Prostate gland (tissue), 2 donors: ENCODE results near the gene BEX3. TPM values are rescaled to one million over a fixed set of nuclear protein-coding genes. Genes with fewer than 3 reads are reported as not detected.

ENCODE experiments used
- DNase-seq: peaks from one replicate; pipeline ENCODE4 v3.0.0-alpha.2; 2019; ENCODE audit warnings: low spot score
- H3K27ac ChIP-seq, 2 donors: fragments of 200-600 bp; sonication (generic); 2 replicates each; pipeline ENCODE4 v1.5.1; 2017 to 2019
- H3K27me3 ChIP-seq: fragments of 200-600 bp; sonication (generic); replicated peaks from 2 replicates; pipeline ENCODE4 v1.5.1; 2019; ENCODE audit not compliant: insufficient read depth
- H3K36me3 ChIP-seq, 2 donors: fragments of 200-600 bp; sonication (generic); 1 replicate in 1 of 2; 2 replicates in 1 of 2; pipeline versions ENCODE4 v1.5.1 to v1.8.1; 2017 to 2019
- H3K4me1 ChIP-seq: fragments of 200-600 bp; sonication (generic); replicated peaks from 2 replicates; pipeline ENCODE4 v1.5.1; 2019
- H3K4me3 ChIP-seq, 2 donors: fragments of 200-600 bp; sonication (generic); 2 replicates each; pipeline ENCODE4 v1.5.1; 2017 to 2019
- H3K9me3 ChIP-seq: fragments of 200-600 bp; sonication (generic); 2 replicates; pipeline ENCODE4 v1.5.1; 2017
- POLR2A ChIP-seq: fragments of 450-650 bp; IDR thresholded peaks from one replicate; pipeline ENCODE4 v1.6.1; 2016; ENCODE audit warnings: antibody characterized with exemption, mild to moderate bottlenecking
- POLR2AphosphoS5 ChIP-seq: sonication (generic); formaldehyde crosslinking; IDR thresholded peaks from one replicate; pipeline ENCODE4 v1.6.1; 2017; ENCODE audit warnings: antibody characterized with exemption
- WGBS: methylation state at CpG from one replicate; pipeline ENCODE4 v1.1.5; 2018; 5-methylcytosine and 5-hydroxymethylcytosine counted together
- intact Hi-C: fragments of 100-400 bp; cut with DNase I; formaldehyde crosslinking; loops from one replicate; pipeline ENCODE4 v1.14.2; 2022
- total RNA-seq, 2 donors: library from RNA; depleted of rRNA; stranded (reverse); fragments of >200 nt; gene quantifications; one replicate each; pipeline ENCODE4 v1.1.0, GENCODE V29; 2016
- TF ChIP-seq, protein P1 (sequence below), 4 experiments: fragments of 200-600 bp in 2 of 4; fragments of 450-650 bp in 2 of 4; sonication (generic) in 2 of 4; IDR thresholded peaks; 1 replicate in 3 of 4; 2 replicates in 1 of 4; pipeline ENCODE4 v1.5.1; 2016 to 2019; ENCODE audit warnings: antibody characterized with exemption in 4 of 4, mild to moderate bottlenecking in 2 of 4, moderate library complexity in 2 of 4

The BEX3 gene
- total RNA-seq, 2 donors from 2014 or later: 249 to 418 TPM

DNA sequence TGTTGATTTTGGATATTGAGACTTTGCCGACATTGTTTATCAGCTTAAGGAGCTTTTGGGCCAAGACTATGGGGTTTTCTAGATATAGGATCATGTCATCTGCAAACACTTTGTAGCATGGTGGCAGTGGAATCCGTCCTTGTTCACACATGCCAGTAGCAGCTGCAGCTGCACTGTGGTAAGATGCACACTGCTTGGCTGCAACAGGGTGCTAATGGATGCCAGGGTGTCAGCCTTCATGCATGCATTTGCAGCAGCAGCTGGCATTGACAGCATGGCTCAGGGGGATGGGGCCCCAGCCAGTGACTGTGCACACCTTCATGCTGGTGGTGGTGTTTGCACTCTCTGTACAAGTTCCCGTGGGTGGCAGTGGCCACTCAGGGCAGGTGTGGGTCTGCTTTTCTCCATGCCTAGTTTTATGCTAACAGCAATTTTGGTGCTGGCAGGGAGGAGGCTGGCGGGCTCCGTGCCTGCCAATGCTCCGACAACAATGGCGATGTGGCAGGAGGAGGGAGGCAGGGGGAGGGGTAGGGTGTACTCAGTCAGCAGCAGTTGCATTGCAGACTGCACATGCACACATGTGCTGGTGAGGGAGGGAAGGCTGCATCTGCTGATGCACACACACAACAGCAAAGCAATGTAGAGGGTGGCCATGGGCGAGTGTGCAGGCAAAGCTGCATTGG, 37.5 kb downstream of the BEX3 start:
- no peak for DNase-seq
- no peak overlapping the region for H3K27ac ChIP-seq
- no peaks in the 10 kb centered on the region for H3K4me1 ChIP-seq
- no peaks in the 10 kb centered on the region for H3K36me3 ChIP-seq
- H3K9me3 ChIP-seq: no peaks in the 10 kb centered on the region
- no peaks in the 10 kb centered on the region for H3K27me3 ChIP-seq
- intact Hi-C loops: no loop called here
- H3K4me3 ChIP-seq: no peak overlapping the region
- WGBS: 51% methylated on average over 4 of the region's 8 CpGs
- TF ChIP-seq, protein P1, sequence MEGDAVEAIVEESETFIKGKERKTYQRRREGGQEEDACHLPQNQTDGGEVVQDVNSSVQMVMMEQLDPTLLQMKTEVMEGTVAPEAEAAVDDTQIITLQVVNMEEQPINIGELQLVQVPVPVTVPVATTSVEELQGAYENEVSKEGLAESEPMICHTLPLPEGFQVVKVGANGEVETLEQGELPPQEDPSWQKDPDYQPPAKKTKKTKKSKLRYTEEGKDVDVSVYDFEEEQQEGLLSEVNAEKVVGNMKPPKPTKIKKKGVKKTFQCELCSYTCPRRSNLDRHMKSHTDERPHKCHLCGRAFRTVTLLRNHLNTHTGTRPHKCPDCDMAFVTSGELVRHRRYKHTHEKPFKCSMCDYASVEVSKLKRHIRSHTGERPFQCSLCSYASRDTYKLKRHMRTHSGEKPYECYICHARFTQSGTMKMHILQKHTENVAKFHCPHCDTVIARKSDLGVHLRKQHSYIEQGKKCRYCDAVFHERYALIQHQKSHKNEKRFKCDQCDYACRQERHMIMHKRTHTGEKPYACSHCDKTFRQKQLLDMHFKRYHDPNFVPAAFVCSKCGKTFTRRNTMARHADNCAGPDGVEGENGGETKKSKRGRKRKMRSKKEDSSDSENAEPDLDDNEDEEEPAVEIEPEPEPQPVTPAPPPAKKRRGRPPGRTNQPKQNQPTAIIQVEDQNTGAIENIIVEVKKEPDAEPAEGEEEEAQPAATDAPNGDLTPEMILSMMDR (IDR thresholded peaks at IDR 0.05): no peak
- no peak for TF ChIP-seq POLR2A
- no peak for TF ChIP-seq POLR2AphosphoS5

DNA sequence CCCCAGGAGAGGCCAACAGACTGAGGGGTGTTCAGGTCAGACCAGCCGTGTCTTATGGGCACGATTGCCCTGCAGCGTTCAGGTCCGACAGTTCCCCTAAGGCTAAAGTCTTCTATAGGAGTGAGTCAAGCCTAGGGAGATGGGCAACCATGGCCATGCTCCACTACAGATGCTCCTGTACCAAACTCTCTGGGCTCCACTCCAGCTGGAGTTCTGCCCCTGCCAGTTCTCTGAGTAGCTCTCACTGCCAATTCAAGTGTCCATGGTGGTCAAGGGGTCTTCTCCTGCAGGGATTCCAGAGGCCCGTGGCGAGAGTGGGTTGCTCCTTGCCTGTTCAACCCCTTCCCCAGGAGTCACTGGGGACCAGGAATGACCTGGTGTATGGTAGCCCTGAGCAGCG, 38.2 kb downstream of the BEX3 start:
- DNase-seq: no peak
- Histone ChIP-seq H3K27ac (no peak overlapping the region), H3K36me3 (no peaks in the 10 kb centered on the region), H3K27me3 (no peaks in the 10 kb centered on the region), H3K9me3 (no peaks in the 10 kb centered on the region), H3K4me1 (no peaks in the 10 kb centered on the region), H3K4me3 (no peak overlapping the region)
- TF ChIP-seq, protein P1 (IDR thresholded peaks at IDR 0.05): no peak
- 92% methylated on average over 7 of the region's 7 CpGs for WGBS
- intact Hi-C loops: no loop called here

DNA sequence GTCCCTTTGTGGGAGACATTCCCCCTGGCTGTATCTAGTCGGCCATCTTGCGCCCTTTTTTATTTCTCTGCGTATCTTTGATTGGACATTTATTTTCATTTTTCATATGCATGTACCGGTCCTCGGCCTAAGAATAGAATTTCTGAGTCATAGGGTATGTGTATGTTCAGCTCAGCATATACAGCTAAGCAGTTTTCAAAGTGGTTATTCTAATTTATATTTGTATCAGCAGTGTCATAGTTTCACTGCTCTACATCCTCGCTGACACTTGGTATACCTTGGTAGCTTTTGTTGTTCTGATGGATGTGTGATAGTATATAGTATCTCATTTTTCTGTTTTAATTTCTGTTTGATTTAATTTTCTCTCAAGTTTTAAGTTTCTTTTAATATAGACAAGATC, 38.7 kb downstream of the BEX3 start:
- intact Hi-C loops: no loop called here
- Histone ChIP-seq H3K4me1 (no peaks in the 10 kb centered on the region), H3K9me3 (no peaks in the 10 kb centered on the region), H3K4me3 (no peak overlapping the region), H3K27me3 (no peaks in the 10 kb centered on the region), H3K27ac (no peak overlapping the region), H3K36me3 (no peaks in the 10 kb centered on the region)
- DNase-seq: no peak
- WGBS: 98% methylated on average over 6 of the region's 6 CpGs
- TF ChIP-seq, protein P1 (IDR thresholded peaks at IDR 0.05): no peak
- TF ChIP-seq POLR2AphosphoS5: no peak
- TF ChIP-seq POLR2A: no peak

DNA sequence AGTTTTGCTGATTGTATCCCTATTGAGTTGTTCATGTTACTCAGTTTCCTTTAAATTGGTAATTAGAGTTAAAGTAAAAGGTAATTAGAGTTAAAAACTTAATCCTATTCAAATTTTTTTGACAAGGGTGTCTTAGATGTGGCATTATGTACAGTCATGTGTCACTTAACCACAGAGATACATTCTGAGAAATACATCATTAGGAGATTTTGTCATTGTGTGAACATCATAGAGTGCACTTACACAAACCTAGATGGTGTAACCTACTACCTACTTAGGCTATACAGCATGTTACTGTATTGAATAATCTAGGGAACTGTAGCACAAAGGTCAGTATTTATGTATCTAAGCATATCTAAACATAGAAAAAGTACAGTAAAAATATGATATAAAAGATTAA, 39.2 kb downstream of the BEX3 start:
- Histone ChIP-seq H3K36me3 (no peaks in the 10 kb centered on the region), H3K27ac (no peak overlapping the region), H3K27me3 (no peaks in the 10 kb centered on the region), H3K4me1 (no peaks in the 10 kb centered on the region), H3K4me3 (no peak overlapping the region), H3K9me3 (no peaks in the 10 kb centered on the region)
- no peak for TF ChIP-seq POLR2AphosphoS5
- TF ChIP-seq, protein P1 (IDR thresholded peaks at IDR 0.05): no peak
- no peak for TF ChIP-seq POLR2A
- intact Hi-C loops: no loop called here
- no peak for DNase-seq

DNA sequence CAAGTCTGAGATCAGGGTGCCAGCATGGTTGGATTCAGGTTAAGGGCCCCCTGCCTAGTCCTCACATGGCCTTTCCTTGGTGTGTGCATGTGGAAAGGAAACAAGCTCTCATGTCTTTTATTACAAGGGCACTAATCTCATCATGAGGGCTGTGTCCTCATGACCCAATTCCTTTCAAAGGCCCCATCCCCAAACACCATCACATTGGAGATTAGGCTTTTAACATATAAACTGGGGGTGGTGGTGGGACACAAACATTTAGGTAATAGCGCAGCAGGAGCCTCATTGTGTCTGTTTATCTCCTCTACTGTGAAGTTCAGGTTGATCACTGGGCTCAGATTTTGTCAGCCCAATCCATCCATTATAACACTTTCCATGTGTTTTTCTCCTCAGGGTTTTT, 41.0 kb downstream of the BEX3 start:
- Histone ChIP-seq H3K9me3 (no peaks in the 10 kb centered on the region), H3K4me1 (no peaks in the 10 kb centered on the region), H3K27ac (no peak overlapping the region), H3K27me3 (no peaks in the 10 kb centered on the region), H3K4me3 (no peak overlapping the region), H3K36me3 (no peaks in the 10 kb centered on the region)
- 86% methylated on average over 1 of the region's 1 CpG for WGBS
- no peak for DNase-seq
- intact Hi-C loops: no loop called here
- TF ChIP-seq, protein P1 (IDR thresholded peaks at IDR 0.05): no peak
- TF ChIP-seq POLR2A: no peak
- TF ChIP-seq POLR2AphosphoS5: no peak
